Adrenal gland (tissue), 5 donors: ENCODE results near the gene NAV2.

ENCODE experiments used
- POLR2A ChIP-seq, 2 donors: fragments of 450-650 bp; IDR thresholded peaks; one replicate each; pipeline ENCODE4 v1.6.1; 2017; ENCODE audit warnings: antibody characterized with exemption in 2 of 2, mild to moderate bottlenecking in 2 of 2, moderate library complexity in 1 of 2
- TF ChIP-seq, protein P1 (sequence below), 6 experiments: fragments of 450-650 bp in 4 of 6; fragments of 200-600 bp in 2 of 6; sonication (generic) in 1 of 6; IDR thresholded peaks; 1 replicate in 5 of 6; 2 replicates in 1 of 6; pipeline versions ENCODE4 v1.5.1 to v1.8.0; 2016 to 2021; ENCODE audit warnings: antibody characterized with exemption in 6 of 6, mild to moderate bottlenecking in 2 of 6, moderate library complexity in 1 of 6
- donor health status: DM: no; HTN: no; CAD: no.

GRCh38 chr11:20034941-20035340 is 322.3 kb downstream of the NAV2 start:
- no peak for TF ChIP-seq POLR2A (IDR thresholded peaks at IDR 0.05)
- TF ChIP-seq, protein P1, sequence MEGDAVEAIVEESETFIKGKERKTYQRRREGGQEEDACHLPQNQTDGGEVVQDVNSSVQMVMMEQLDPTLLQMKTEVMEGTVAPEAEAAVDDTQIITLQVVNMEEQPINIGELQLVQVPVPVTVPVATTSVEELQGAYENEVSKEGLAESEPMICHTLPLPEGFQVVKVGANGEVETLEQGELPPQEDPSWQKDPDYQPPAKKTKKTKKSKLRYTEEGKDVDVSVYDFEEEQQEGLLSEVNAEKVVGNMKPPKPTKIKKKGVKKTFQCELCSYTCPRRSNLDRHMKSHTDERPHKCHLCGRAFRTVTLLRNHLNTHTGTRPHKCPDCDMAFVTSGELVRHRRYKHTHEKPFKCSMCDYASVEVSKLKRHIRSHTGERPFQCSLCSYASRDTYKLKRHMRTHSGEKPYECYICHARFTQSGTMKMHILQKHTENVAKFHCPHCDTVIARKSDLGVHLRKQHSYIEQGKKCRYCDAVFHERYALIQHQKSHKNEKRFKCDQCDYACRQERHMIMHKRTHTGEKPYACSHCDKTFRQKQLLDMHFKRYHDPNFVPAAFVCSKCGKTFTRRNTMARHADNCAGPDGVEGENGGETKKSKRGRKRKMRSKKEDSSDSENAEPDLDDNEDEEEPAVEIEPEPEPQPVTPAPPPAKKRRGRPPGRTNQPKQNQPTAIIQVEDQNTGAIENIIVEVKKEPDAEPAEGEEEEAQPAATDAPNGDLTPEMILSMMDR (IDR thresholded peaks at IDR 0.05), result no peak
